ENCODE data around the gene LSAMP. TPM values are rescaled to one million over a fixed set of nuclear protein-coding genes. Genes with fewer than 3 reads are reported as not detected.

The LSAMP gene
- total RNA-seq, 1 donor, result 1.3 TPM

GRCh38 chr3:115862099-115862498 lies 583.2 kb downstream of the LSAMP start:
- no peak for DNase-seq (ENCODE audit: low read depth)
- H3K4me3 ChIP-seq (ENCODE audit: low read depth, low read length), result no peak overlapping the region
- TF ChIP-seq CTCF (IDR thresholded peaks at IDR 0.05; ENCODE audit: insufficient read depth, low read depth, low read length), result no peak

- peak; percentile 35 for TF ChIP-seq CTCF (IDR thresholded peaks at IDR 0.05; ENCODE audit: insufficient read depth, low read depth, low read length)
- DNase-seq (ENCODE audit: low read depth), result no peak
- no peak overlapping the region for H3K4me3 ChIP-seq (ENCODE audit: low read depth, low read length)
These were observed 584.0 kb downstream of the LSAMP start for GRCh38 chr3:115861166-115861733.

GRCh38 chr3:115860766-115861165 lies 584.5 kb downstream of the LSAMP start:
- no peak overlapping the region for H3K4me3 ChIP-seq (ENCODE audit: low read depth, low read length)
- no peak for DNase-seq (ENCODE audit: low read depth)
- no peak for TF ChIP-seq CTCF (IDR thresholded peaks at IDR 0.05; ENCODE audit: insufficient read depth, low read depth, low read length)

- DNase-seq (ENCODE audit: low read depth), result no peak
- TF ChIP-seq CTCF (IDR thresholded peaks at IDR 0.05; ENCODE audit: insufficient read depth, low read depth, low read length), result no peak
- H3K4me3 ChIP-seq (ENCODE audit: low read depth, low read length), result no peak overlapping the region
These were observed 586.1 kb downstream of the LSAMP start for GRCh38 chr3:115859002-115859807.

- no peak for TF ChIP-seq CTCF (IDR thresholded peaks at IDR 0.05; ENCODE audit: insufficient read depth, low read depth, low read length)
- no peak for DNase-seq (ENCODE audit: low read depth)
- H3K4me3 ChIP-seq (ENCODE audit: low read depth, low read length), result no peak overlapping the region
These were observed 587.7 kb downstream of the LSAMP start for GRCh38 chr3:115857518-115858136.

- no peak for DNase-seq (ENCODE audit: low read depth)
- TF ChIP-seq CTCF (IDR thresholded peaks at IDR 0.05; ENCODE audit: insufficient read depth, low read depth, low read length), result no peak
- no peak overlapping the region for H3K4me3 ChIP-seq (ENCODE audit: low read depth, low read length)
These were observed 589.4 kb downstream of the LSAMP start for GRCh38 chr3:115855911-115856310.

Measured in fibroblast of villous mesenchyme (primary cell).